Upper lobe of right lung (tissue), 1 donor: ENCODE data around the gene TENT4A. TPM values are rescaled to one million over a fixed set of nuclear protein-coding genes. Genes with fewer than 3 reads are reported as not detected.

Experiments
- ATAC-seq: fragments of 200-7000 bp; cut with Tn5 transposase; one replicate; pipeline ENCODE4 v1.9.1; 2020; ENCODE audit warnings: mild to moderate bottlenecking, moderate library complexity
- DNase-seq: peaks from one replicate; pipeline ENCODE4 v3.0.0-alpha.2; 2020
- H3K27ac ChIP-seq: fragments of 200-600 bp; one replicate; pipeline ENCODE4 v1.8.0; 2022
- H3K27me3 ChIP-seq: fragments of 200-600 bp; one replicate; pipeline ENCODE4 v1.8.0; 2022; ENCODE audit warnings: mild to moderate bottlenecking
- H3K36me3 ChIP-seq: fragments of 200-600 bp; one replicate; pipeline ENCODE4 v1.8.0; 2022
- H3K4me1 ChIP-seq: fragments of 200-600 bp; one replicate; pipeline ENCODE4 v1.8.0; 2022
- H3K4me3 ChIP-seq: fragments of 200-600 bp; one replicate; pipeline ENCODE4 v1.8.0; 2022; ENCODE audit warnings: mild to moderate bottlenecking
- H3K9me3 ChIP-seq: fragments of 200-600 bp; one replicate; pipeline ENCODE4 v1.8.0; 2022
- CTCF ChIP-seq: fragments of 200-600 bp; IDR thresholded peaks from one replicate; pipeline ENCODE4 v1.8.0; 2022; ENCODE audit warnings: antibody characterized with exemption
- intact Hi-C: fragments of 100-400 bp; cut with DNase I; formaldehyde crosslinking; loops from one replicate; pipeline ENCODE4 v1.11.0; 2022
- total RNA-seq: library from RNA; stranded (reverse); fragmentation: NEBNext Ultra II Directional; extraction: Animal tissue kit (Norgen Biotek cat#: 25700); gene quantifications from one replicate; pipeline ENCODE4 v1.2.1, GENCODE V29; 2021
- donor health status: DM: no; HTN: yes; CAD: no; lungs with severe emphysema.

TENT4A gene
- total RNA-seq, 1 donor from 2014 or later = 19.9 TPM

DNA sequence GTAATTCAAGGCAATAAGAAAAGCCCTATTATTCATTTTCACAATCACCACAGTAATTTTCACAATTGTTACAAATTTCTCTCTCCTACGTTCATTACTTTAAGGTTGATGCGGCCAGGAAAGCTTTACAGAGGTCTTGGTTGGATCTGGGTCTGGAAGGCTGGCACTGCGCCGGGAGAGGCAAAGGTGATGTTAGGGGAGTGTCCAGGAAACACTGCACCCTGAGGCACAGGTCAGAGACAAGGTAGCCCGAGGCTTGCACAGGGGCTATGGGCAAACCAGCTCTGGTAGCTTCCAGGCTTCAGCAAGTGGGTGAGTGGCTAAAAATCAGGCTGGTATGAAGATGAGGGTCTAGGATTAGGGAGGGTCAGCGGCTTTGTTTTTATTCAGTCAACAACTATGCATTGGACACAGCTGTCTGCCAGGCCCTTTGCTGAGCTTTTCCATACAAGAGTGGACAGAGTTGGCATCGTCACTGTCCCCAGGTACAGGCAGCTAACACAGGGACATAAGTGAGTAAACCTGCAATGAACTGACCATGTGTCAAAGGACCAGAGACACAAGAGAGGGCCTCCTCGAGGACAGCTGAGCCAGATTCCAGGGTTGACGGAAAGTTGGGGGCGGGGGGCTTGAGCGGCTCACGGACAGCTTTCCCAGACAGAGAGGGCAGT is 12.4 kb upstream of the TENT4A start:
- DNase-seq = no peak
- H3K36me3 ChIP-seq = no peaks in the 10 kb centered on the region
- no peaks in the 10 kb centered on the region for H3K9me3 ChIP-seq
- intact Hi-C loops = no loop called here
- H3K27ac ChIP-seq = no peak overlapping the region
- no peak overlapping the region for H3K4me3 ChIP-seq
- TF ChIP-seq CTCF = no peak
- H3K27me3 ChIP-seq = peaks cover 14% of the 10 kb centered on the region
- peaks cover 6% of the 10 kb centered on the region for H3K4me1 ChIP-seq
- ATAC-seq = no peak

- Histone ChIP-seq H3K4me3 (no peak overlapping the region), H3K9me3 (no peaks in the 10 kb centered on the region), H3K36me3 (no peaks in the 10 kb centered on the region), H3K27ac (no peak overlapping the region), H3K27me3 (peaks cover 14% of the 10 kb centered on the region), H3K4me1 (peaks cover 6% of the 10 kb centered on the region)
- DNase-seq (no peak), ATAC-seq (no peak)
- TF ChIP-seq CTCF = no peak
- intact Hi-C loops = no loop called here
Observed at GRCh38 chr5:6701491-6701890, 11.7 kb upstream of the TENT4A start.

- ATAC-seq = no peak
- no peaks in the 10 kb centered on the region for H3K9me3 ChIP-seq
- no peak overlapping the region for H3K4me3 ChIP-seq
- peaks cover 6% of the 10 kb centered on the region for H3K4me1 ChIP-seq
- no peaks in the 10 kb centered on the region for H3K36me3 ChIP-seq
- H3K27ac ChIP-seq = no peak overlapping the region
- H3K27me3 ChIP-seq = peaks cover 7% of the 10 kb centered on the region
- DNase-seq = no peak
- no peak for TF ChIP-seq CTCF
- intact Hi-C loops = no loop called here
Observed at GRCh38 chr5:6702633-6703032, 10.6 kb upstream of the TENT4A start.

GRCh38 chr5:6703806-6704205 is 9.4 kb upstream of the TENT4A start:
- Histone ChIP-seq H3K27ac (no peak overlapping the region), H3K4me1 (peaks cover 6% of the 10 kb centered on the region), H3K36me3 (no peaks in the 10 kb centered on the region), H3K4me3 (no peak overlapping the region), H3K9me3 (no peaks in the 10 kb centered on the region), H3K27me3 (no peaks in the 10 kb centered on the region)
- DNase-seq (no peak), ATAC-seq (no peak)
- TF ChIP-seq CTCF = no peak
- intact Hi-C loops = no loop called here

GRCh38 chr5:6704361-6704851 is 8.8 kb upstream of the TENT4A start:
- no peaks in the 10 kb centered on the region for H3K36me3 ChIP-seq
- H3K27ac ChIP-seq = no peak overlapping the region
- no peak for TF ChIP-seq CTCF
- intact Hi-C loops = no loop called here
- H3K9me3 ChIP-seq = no peaks in the 10 kb centered on the region
- no peak overlapping the region for H3K4me3 ChIP-seq
- peaks cover 6% of the 10 kb centered on the region for H3K4me1 ChIP-seq
- peak; percentile 89 for ATAC-seq
- H3K27me3 ChIP-seq = no peaks in the 10 kb centered on the region
- DNase-seq = peak; percentile 81

DNA sequence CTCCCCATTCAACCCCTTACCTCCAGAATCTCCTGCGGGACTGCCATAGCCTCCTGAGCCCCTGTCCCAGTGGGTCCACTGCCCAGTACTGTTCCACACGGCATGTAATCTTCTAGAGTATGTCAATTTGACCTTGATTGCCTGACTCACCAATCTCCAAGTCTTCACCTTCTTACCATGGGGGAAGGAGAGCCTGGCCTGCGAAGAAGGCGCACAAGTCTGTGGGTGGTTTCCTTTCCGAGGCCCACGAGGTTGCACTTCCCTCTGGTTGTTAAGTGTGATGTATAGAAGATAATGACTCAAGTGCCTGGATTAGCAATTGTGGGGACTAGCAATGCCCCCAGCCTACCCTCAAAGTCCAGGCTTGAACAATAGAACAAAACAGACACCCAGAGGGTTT is 8.1 kb upstream of the TENT4A start:
- H3K27me3 ChIP-seq = no peaks in the 10 kb centered on the region
- no peak for TF ChIP-seq CTCF
- DNase-seq (no peak), ATAC-seq (peak; percentile 58)
- H3K9me3 ChIP-seq = no peaks in the 10 kb centered on the region
- peaks cover 6% of the 10 kb centered on the region for H3K4me1 ChIP-seq
- H3K36me3 ChIP-seq = no peaks in the 10 kb centered on the region
- intact Hi-C loops = no loop called here
- no peak overlapping the region for H3K4me3 ChIP-seq
- H3K27ac ChIP-seq = no peak overlapping the region
